Liver (tissue), 3 donors: ENCODE data around the gene YDJC.

Experiments used
- EGR1 ChIP-seq, 2 donors: IDR thresholded peaks; 2 replicates each; pipeline ENCODE4 v1.6.1; 2016 to 2018; ENCODE audit warnings: antibody characterized with exemption in 2 of 2, low read depth in 2 of 2
- FOXA1 ChIP-seq: IDR thresholded peaks from 2 replicates; pipeline ENCODE4 v1.6.1; 2016; ENCODE audit warnings: antibody characterized with exemption
- HNF4A ChIP-seq, 2 donors: conservative IDR thresholded peaks; 2 replicates each; pipeline ENCODE4 v1.6.1; 2016; ENCODE audit warnings: antibody characterized with exemption in 2 of 2, mild to moderate bottlenecking in 2 of 2
- JUND ChIP-seq, 2 donors: IDR thresholded peaks; 2 replicates each; pipeline ENCODE4 v1.6.1; 2016; ENCODE audit warnings: antibody characterized with exemption in 2 of 2
- NR2F2 ChIP-seq: IDR thresholded peaks from 2 replicates; pipeline ENCODE4 v1.6.1; 2016; ENCODE audit warnings: antibody characterized with exemption
- RAD21 ChIP-seq, 2 donors: IDR thresholded peaks; 2 replicates each; pipeline ENCODE4 v1.6.1; 2016; ENCODE audit warnings: antibody characterized with exemption in 2 of 2, mild to moderate bottlenecking in 2 of 2
- RXRA ChIP-seq, 2 donors: IDR thresholded peaks; 2 replicates each; pipeline ENCODE4 v1.6.1; 2017 to 2018; ENCODE audit warnings: antibody characterized with exemption in 2 of 2, mild to moderate bottlenecking in 1 of 2
- SP1 ChIP-seq: IDR thresholded peaks from 2 replicates; pipeline ENCODE4 v1.6.1; 2018; ENCODE audit warnings: antibody characterized with exemption, mild to moderate bottlenecking
- TAF1 ChIP-seq: conservative IDR thresholded peaks from 2 replicates; pipeline ENCODE4 v1.6.1; 2016; ENCODE audit warnings: antibody characterized with exemption, mild to moderate bottlenecking
- YY1 ChIP-seq: IDR thresholded peaks from 2 replicates; pipeline ENCODE4 v1.6.1; 2016; ENCODE audit warnings: antibody characterized with exemption, mild to moderate bottlenecking
- TF ChIP-seq, protein P1 (sequence below): fragments of 150-350 bp; IDR thresholded peaks from 2 replicates; pipeline ENCODE4 v1.5.1; 2017; ENCODE audit warnings: improper control_type of control experiment, low read depth, low read length; ENCODE audit not compliant: missing input control
- TF ChIP-seq, protein P2 (sequence below): IDR thresholded peaks from 2 replicates; pipeline ENCODE4 v1.6.1; 2016; ENCODE audit warnings: antibody characterized with exemption, mild to moderate bottlenecking
- TF ChIP-seq, protein P3 (sequence below): IDR thresholded peaks from 2 replicates; pipeline ENCODE4 v1.6.1; 2016; ENCODE audit warnings: antibody characterized with exemption
- donor health status: healthy.
- donor health status: healthy.

DNA sequence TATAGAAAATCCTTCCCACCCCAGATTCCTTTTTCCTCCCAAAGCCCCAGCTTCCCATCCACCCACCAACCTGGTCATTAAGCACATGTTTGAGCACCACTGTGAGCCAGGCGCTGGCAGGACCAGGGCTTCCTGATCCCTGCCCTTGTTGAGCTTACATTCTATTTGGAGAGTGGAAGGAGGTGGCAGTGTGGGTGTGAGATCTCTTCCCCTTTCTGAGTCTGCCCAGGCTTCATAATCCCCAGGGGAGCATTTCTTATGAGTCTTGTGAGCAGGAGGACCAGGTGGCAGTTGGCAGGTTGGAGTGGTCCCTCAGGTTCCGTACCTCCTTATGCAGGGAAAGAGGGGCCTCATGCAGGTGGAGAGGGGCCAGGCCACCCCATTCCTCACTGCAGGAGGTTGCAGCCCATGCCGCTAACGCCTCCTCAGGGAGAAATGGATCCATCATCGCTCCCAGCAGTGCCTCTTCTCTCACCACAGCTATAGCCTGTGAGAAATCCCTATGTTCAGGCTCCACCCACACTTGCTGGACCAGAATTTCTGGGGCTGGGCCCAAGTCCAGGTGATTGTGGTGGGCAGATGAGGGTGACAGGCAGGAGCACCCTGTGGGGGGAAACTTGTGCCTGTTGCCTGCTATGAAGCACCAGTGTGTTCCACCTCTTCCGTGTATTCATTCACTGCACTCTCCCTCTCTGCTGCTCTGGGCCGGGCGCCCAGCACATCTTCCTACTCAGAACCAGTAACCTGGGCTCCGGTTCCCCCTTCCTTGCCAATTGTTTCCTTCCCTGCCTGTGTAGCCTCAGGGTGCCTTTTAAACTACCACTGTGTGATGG is 38.8 kb downstream of the YDJC start:
- TF ChIP-seq, protein P1, sequence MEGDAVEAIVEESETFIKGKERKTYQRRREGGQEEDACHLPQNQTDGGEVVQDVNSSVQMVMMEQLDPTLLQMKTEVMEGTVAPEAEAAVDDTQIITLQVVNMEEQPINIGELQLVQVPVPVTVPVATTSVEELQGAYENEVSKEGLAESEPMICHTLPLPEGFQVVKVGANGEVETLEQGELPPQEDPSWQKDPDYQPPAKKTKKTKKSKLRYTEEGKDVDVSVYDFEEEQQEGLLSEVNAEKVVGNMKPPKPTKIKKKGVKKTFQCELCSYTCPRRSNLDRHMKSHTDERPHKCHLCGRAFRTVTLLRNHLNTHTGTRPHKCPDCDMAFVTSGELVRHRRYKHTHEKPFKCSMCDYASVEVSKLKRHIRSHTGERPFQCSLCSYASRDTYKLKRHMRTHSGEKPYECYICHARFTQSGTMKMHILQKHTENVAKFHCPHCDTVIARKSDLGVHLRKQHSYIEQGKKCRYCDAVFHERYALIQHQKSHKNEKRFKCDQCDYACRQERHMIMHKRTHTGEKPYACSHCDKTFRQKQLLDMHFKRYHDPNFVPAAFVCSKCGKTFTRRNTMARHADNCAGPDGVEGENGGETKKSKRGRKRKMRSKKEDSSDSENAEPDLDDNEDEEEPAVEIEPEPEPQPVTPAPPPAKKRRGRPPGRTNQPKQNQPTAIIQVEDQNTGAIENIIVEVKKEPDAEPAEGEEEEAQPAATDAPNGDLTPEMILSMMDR: no peak
- TF ChIP-seq TAF1 (no peak), HNF4A (conservative IDR thresholded peaks at IDR 0.05) (no peak), NR2F2 (no peak), RAD21 (IDR thresholded peaks at IDR 0.05) (no peak), YY1 (no peak), SP1 (no peak), JUND (IDR thresholded peaks at IDR 0.05) (no peak), EGR1 (IDR thresholded peaks at IDR 0.05; ENCODE audit: low read depth in 2 of 2) (no peak), RXRA (IDR thresholded peaks at IDR 0.05) (no peak), FOXA1 (no peak)
- TF ChIP-seq, protein P2, sequence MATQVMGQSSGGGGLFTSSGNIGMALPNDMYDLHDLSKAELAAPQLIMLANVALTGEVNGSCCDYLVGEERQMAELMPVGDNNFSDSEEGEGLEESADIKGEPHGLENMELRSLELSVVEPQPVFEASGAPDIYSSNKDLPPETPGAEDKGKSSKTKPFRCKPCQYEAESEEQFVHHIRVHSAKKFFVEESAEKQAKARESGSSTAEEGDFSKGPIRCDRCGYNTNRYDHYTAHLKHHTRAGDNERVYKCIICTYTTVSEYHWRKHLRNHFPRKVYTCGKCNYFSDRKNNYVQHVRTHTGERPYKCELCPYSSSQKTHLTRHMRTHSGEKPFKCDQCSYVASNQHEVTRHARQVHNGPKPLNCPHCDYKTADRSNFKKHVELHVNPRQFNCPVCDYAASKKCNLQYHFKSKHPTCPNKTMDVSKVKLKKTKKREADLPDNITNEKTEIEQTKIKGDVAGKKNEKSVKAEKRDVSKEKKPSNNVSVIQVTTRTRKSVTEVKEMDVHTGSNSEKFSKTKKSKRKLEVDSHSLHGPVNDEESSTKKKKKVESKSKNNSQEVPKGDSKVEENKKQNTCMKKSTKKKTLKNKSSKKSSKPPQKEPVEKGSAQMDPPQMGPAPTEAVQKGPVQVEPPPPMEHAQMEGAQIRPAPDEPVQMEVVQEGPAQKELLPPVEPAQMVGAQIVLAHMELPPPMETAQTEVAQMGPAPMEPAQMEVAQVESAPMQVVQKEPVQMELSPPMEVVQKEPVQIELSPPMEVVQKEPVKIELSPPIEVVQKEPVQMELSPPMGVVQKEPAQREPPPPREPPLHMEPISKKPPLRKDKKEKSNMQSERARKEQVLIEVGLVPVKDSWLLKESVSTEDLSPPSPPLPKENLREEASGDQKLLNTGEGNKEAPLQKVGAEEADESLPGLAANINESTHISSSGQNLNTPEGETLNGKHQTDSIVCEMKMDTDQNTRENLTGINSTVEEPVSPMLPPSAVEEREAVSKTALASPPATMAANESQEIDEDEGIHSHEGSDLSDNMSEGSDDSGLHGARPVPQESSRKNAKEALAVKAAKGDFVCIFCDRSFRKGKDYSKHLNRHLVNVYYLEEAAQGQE: no peak
- TF ChIP-seq, protein P3, sequence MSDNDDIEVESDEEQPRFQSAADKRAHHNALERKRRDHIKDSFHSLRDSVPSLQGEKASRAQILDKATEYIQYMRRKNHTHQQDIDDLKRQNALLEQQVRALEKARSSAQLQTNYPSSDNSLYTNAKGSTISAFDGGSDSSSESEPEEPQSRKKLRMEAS: no peak
